ENCODE results near the gene PACRG. TPM values are rescaled to one million over a fixed set of nuclear protein-coding genes. Genes with fewer than 3 reads are reported as not detected.

PACRG gene
- total and polyA plus RNA-seq, 2 experiments from 2014 or later = 0.17 to 0.68 TPM

- peaks cover 2% of the 10 kb centered on the region for H3K27me3 Mint-ChIP-seq (ENCODE audit: insufficient read depth, low read depth, poor library complexity)
- peaks cover 9% of the 10 kb centered on the region; the same call in 2 of the 3 replicates for H3K4me1 Mint-ChIP-seq
- Histone ChIP-seq H3K79me2 (replicated peaks; ENCODE audit: insufficient read depth) (no peaks in the 10 kb centered on the region), H3K9me2 (ENCODE audit: insufficient read depth) (0 out of 2 replicates have a peak, but pooled peaks cover under 1% of the 10 kb centered on the region), H4K20me1 (replicated peaks; ENCODE audit: insufficient read depth) (no peaks in the 10 kb centered on the region), H2AFZ (0 out of 2 replicates have a peak overlapping the region, but pooled peaks have one; percentile 16), H3K4me2 (no peak overlapping the region), H3K4me3 (no peak overlapping the region), H3F3A (replicated peaks; ENCODE audit: low read depth) (no peaks in the 10 kb centered on the region), H3K36me3 (ENCODE audit: insufficient read depth) (no peaks in the 10 kb centered on the region), H3K4me1 (ENCODE audit: insufficient read depth) (no peaks in the 10 kb centered on the region), H3K27me3 (ENCODE audit: insufficient read depth) (no peaks in the 10 kb centered on the region), H3K27ac (ENCODE audit: low read depth) (no peak overlapping the region)
- H3K4me3 Mint-ChIP-seq = no peak overlapping the region
- no peak for TF ChIP-seq ETS1 (IDR thresholded peaks at IDR 0.05)
- no peak for TF ChIP-seq JUNB (IDR thresholded peaks at IDR 0.05; ENCODE audit: unreplicated experiment)
- no peak for TF ChIP-seq EZH2 (IDR thresholded peaks at IDR 0.05; ENCODE audit: low read depth, unreplicated experiment)
- TF ChIP-seq CREB1 (CRISPR knock-in tag; IDR thresholded peaks at IDR 0.05; ENCODE audit: low read depth) = no peak
- no peak for TF ChIP-seq REST (IDR thresholded peaks at IDR 0.05; ENCODE audit: unreplicated experiment)
- TF ChIP-seq NANOG (IDR thresholded peaks at IDR 0.05; ENCODE audit: borderline replicate concordance) = no peak
- TF ChIP-seq ZNF331 (CRISPR knock-in tag; IDR thresholded peaks at IDR 0.05; ENCODE audit: low read depth) = no peak
- TF ChIP-seq CTCF (conservative IDR thresholded peaks at IDR 0.05; ENCODE audit: low read depth in 2 of 2) = no peak
- no peak for TF ChIP-seq ZNF462 (CRISPR knock-in tag; IDR thresholded peaks at IDR 0.05)
- TF ChIP-seq EZH2phosphoT487 (IDR thresholded peaks at IDR 0.05; ENCODE audit: unreplicated experiment) = no peak
- no peak for TF ChIP-seq POLR2AphosphoS5 (IDR thresholded peaks at IDR 0.05; ENCODE audit: low read depth)
- TF ChIP-seq STAT1 (IDR thresholded peaks at IDR 0.05; ENCODE audit: unreplicated experiment) = no peak
- no peak for TF ChIP-seq ZNF114 (CRISPR knock-in tag; IDR thresholded peaks at IDR 0.05)
- no peaks in the 10 kb centered on the region for H3K36me3 Mint-ChIP-seq (ENCODE audit: low read depth)
- no peaks in the 10 kb centered on the region for H3K9me3 Mint-ChIP-seq
- H3K27ac Mint-ChIP-seq = no peak overlapping the region
- ATAC-seq = no peak
- no peak for DNase-seq (ENCODE audit: low spot score)
Measured at GRCh38 chr6:163176097-163176496, 448.3 kb downstream of the PACRG start.
